ENCODE results near the gene HADH. TPM values are rescaled to one million over a fixed set of nuclear protein-coding genes. Genes with fewer than 3 reads are reported as not detected.

HADH gene
- total RNA-seq = 28.0 and 32.5 TPM in 2 replicates

DNA sequence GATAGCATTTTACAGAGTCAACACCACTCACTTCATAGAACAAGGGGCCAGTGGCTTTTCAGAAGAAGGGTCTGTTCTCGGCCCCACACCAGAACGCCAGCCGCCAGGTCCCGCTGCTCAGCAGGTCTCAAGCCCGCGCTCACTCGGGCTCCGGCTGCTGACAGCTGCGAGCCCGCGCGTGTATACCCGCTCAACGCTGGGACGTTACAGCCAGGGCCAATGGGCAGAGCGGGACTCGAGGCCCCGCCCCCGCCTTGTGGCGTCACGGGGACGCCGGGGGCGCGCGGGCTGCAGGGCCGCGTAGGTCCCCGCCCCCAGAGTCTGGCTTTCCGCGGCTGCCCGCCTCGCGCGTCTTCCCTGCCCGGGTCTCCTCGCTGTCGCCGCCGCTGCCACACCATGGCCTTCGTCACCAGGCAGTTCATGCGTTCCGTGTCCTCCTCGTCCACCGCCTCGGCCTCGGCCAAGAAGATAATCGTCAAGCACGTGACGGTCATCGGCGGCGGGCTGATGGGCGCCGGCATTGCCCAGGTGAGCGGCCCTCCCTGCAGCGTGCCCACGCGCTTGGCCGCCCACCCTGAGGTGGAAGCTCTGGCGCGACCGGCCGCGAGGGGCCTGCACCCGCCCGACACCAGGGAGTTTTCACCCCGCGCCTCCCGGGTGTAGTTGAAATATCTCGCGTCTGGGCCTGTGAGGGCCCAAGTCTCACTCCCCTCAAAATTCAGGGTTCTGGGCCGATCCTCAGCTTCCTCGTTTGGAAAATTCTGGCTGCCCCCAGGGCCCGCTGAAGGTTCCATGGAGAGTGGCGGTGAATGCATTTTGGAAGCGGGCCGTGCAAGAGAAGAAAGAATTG, at the start of gene HADH:
HADH (plus strand) TSS at position 353 of the 850 bp plus-strand sequence; CDS start at position 397, 44 bp downstream.

Other genes starting within 250 kb of the HADH start
- 94.0 and 107 TPM in 2 replicates for gene SGMS2, start 165.0 kb upstream of the HADH start, total RNA-seq
- 1.1 and 1.9 TPM in 2 replicates for gene CYP2U1, start 58.3 kb upstream of the HADH start, total RNA-seq
- 2.5 and 3.3 TPM in 2 replicates for gene LEF1, start 179.0 kb downstream of the HADH start, total RNA-seq

Measured in hair follicular keratinocyte (primary cell).